ENCODE results near the gene TNFRSF19. TPM values are rescaled to one million over a fixed set of nuclear protein-coding genes. Genes with fewer than 3 reads are reported as not detected.

The TNFRSF19 gene
- total RNA-seq, 5 donors from 2014 or later (not counting 1 experiment from before 2014, with no cell fraction given) = 0.19 to 0.35 (median 0.24) TPM; not detected in 1

- no peaks in the 10 kb centered on the region for H3K36me3 ChIP-seq (ENCODE audit: control insufficient read depth in 2 of 2, extremely low read depth in 1 of 2, insufficient read depth in 1 of 2, low read length in 1 of 2)
- Mint-ChIP-seq H3K27me3 (no peaks in the 10 kb centered on the region), H3K9me3 (no peaks in the 10 kb centered on the region), H3K27ac (no peak overlapping the region), H3K36me3 (no peaks in the 10 kb centered on the region), H3K4me1 (no peaks in the 10 kb centered on the region), H3K4me3 (no peak overlapping the region)
- WGBS (ENCODE audit: insufficient coverage) = 92% methylated on average over 2 of the region's 6 CpGs
- H3K4me3 ChIP-seq (ENCODE audit: control insufficient read depth in 1 of 2, extremely low read depth in 1 of 2, low read length in 1 of 2) = no peak overlapping the region
- ATAC-seq (replicated peaks in 1 of 4) (no peak), DNase-seq (no peak)
- ChIA-PET CTCF (no interaction called here), POLR2A (no interaction called here)
- H3K9me3 ChIP-seq = no peaks in the 10 kb centered on the region
- H3K27me3 ChIP-seq (replicated peaks in 1 of 2; ENCODE audit: control insufficient read depth in 2 of 2, extremely low read depth in 1 of 2, insufficient read depth in 2 of 2, low read length in 1 of 2) = peaks cover 0 to 3% of the 10 kb centered on the region in 2 experiments
- no peaks in the 10 kb centered on the region for H3K4me1 ChIP-seq (ENCODE audit: control insufficient read depth in 1 of 2, extremely low read depth in 1 of 2, insufficient read depth in 2 of 2, low read length in 2 of 2)
- H3K27ac ChIP-seq (ENCODE audit: low read length) = no peak overlapping the region
Observed at GRCh38 chr13:23639674-23640073, 69.5 kb downstream of the TNFRSF19 start.

GRCh38 chr13:23642110-23642509 lies 71.9 kb downstream of the TNFRSF19 start:
- Mint-ChIP-seq H3K27me3 (no peaks in the 10 kb centered on the region), H3K4me3 (no peak overlapping the region), H3K27ac (no peak overlapping the region), H3K36me3 (no peaks in the 10 kb centered on the region), H3K4me1 (no peaks in the 10 kb centered on the region), H3K9me3 (no peaks in the 10 kb centered on the region)
- ChIA-PET CTCF (no interaction called here), POLR2A (no interaction called here)
- Histone ChIP-seq H3K27me3 (replicated peaks in 1 of 2; ENCODE audit: control insufficient read depth in 2 of 2, extremely low read depth in 1 of 2, insufficient read depth in 2 of 2, low read length in 1 of 2) (peaks cover 0 to 3% of the 10 kb centered on the region in 2 experiments), H3K4me1 (ENCODE audit: control insufficient read depth in 1 of 2, extremely low read depth in 1 of 2, insufficient read depth in 2 of 2, low read length in 2 of 2) (no peaks in the 10 kb centered on the region), H3K27ac (ENCODE audit: low read length) (no peak overlapping the region), H3K36me3 (ENCODE audit: control insufficient read depth in 2 of 2, extremely low read depth in 1 of 2, insufficient read depth in 1 of 2, low read length in 1 of 2) (no peaks in the 10 kb centered on the region), H3K4me3 (ENCODE audit: control insufficient read depth in 1 of 2, extremely low read depth in 1 of 2, low read length in 1 of 2) (no peak overlapping the region), H3K9me3 (no peaks in the 10 kb centered on the region)
- ATAC-seq (replicated peaks in 1 of 4) = no peak
- no peak for DNase-seq
- WGBS (ENCODE audit: insufficient coverage) = no CpG with 5 or more reads among the region's 4 CpGs

GRCh38 chr13:23643338-23644125 lies 73.3 kb downstream of the TNFRSF19 start:
- H3K9me3 ChIP-seq = no peaks in the 10 kb centered on the region
- WGBS (ENCODE audit: insufficient coverage) = 93% methylated on average over 3 of the region's 4 CpGs
- H3K4me3 Mint-ChIP-seq = no peak overlapping the region
- DNase-seq (no peak), ATAC-seq (replicated peaks in 1 of 4) (no peak)
- no peak overlapping the region for H3K27ac Mint-ChIP-seq
- ChIA-PET CTCF (no interaction called here), POLR2A (interaction anchor here in 1 of 2 donors (0.6 kb wide), 1 partner anchor 30 kb away, joined by 3 read pairs; no protein-coding TSS in a partner anchor)
- no peaks in the 10 kb centered on the region for H3K9me3 Mint-ChIP-seq
- H3K27me3 Mint-ChIP-seq = peaks cover 4 to 7% of the 10 kb centered on the region in 2 donors
- H3K4me3 ChIP-seq (ENCODE audit: control insufficient read depth in 1 of 2, extremely low read depth in 1 of 2, low read length in 1 of 2) = no peak overlapping the region
- H3K36me3 ChIP-seq (ENCODE audit: control insufficient read depth in 2 of 2, extremely low read depth in 1 of 2, insufficient read depth in 1 of 2, low read length in 1 of 2) = no peaks in the 10 kb centered on the region
- no peaks in the 10 kb centered on the region for H3K4me1 ChIP-seq (ENCODE audit: control insufficient read depth in 1 of 2, extremely low read depth in 1 of 2, insufficient read depth in 2 of 2, low read length in 2 of 2)
- H3K4me1 Mint-ChIP-seq = no peaks in the 10 kb centered on the region
- H3K36me3 Mint-ChIP-seq = no peaks in the 10 kb centered on the region
- H3K27ac ChIP-seq (ENCODE audit: low read length) = no peak overlapping the region
- no peaks in the 10 kb centered on the region for H3K27me3 ChIP-seq (replicated peaks in 1 of 2; ENCODE audit: control insufficient read depth in 2 of 2, extremely low read depth in 1 of 2, insufficient read depth in 2 of 2, low read length in 1 of 2)

- H3K4me1 ChIP-seq (ENCODE audit: control insufficient read depth in 1 of 2, extremely low read depth in 1 of 2, insufficient read depth in 2 of 2, low read length in 2 of 2) = no peaks in the 10 kb centered on the region
- H3K27me3 ChIP-seq (replicated peaks in 1 of 2; ENCODE audit: control insufficient read depth in 2 of 2, extremely low read depth in 1 of 2, insufficient read depth in 2 of 2, low read length in 1 of 2) = no peaks in the 10 kb centered on the region
- ChIA-PET CTCF (no interaction called here), POLR2A (no interaction called here)
- H3K27ac Mint-ChIP-seq = no peak overlapping the region
- DNase-seq = no peak
- no peak for ATAC-seq (replicated peaks in 1 of 4)
- H3K4me3 Mint-ChIP-seq = no peak overlapping the region
- H3K4me3 ChIP-seq (ENCODE audit: control insufficient read depth in 1 of 2, extremely low read depth in 1 of 2, low read length in 1 of 2) = no peak overlapping the region
- H3K9me3 Mint-ChIP-seq = no peaks in the 10 kb centered on the region
- no CpG with 5 or more reads among the region's 2 CpGs for WGBS (ENCODE audit: insufficient coverage)
- H3K27me3 Mint-ChIP-seq = peaks cover 9 to 12% of the 10 kb centered on the region in 2 donors
- H3K27ac ChIP-seq (ENCODE audit: low read length) = no peak overlapping the region
- H3K9me3 ChIP-seq = no peaks in the 10 kb centered on the region
- H3K36me3 ChIP-seq (ENCODE audit: control insufficient read depth in 2 of 2, extremely low read depth in 1 of 2, insufficient read depth in 1 of 2, low read length in 1 of 2) = no peaks in the 10 kb centered on the region
- no peaks in the 10 kb centered on the region for H3K36me3 Mint-ChIP-seq
- no peaks in the 10 kb centered on the region for H3K4me1 Mint-ChIP-seq
Observed at GRCh38 chr13:23644126-23644419, 73.9 kb downstream of the TNFRSF19 start.

GRCh38 chr13:23644527-23645138 lies 74.4 kb downstream of the TNFRSF19 start:
- 75% methylated on average over 4 of the region's 5 CpGs for WGBS (ENCODE audit: insufficient coverage)
- ATAC-seq (replicated peaks in 1 of 4) = no peak
- Histone ChIP-seq H3K36me3 (ENCODE audit: control insufficient read depth in 2 of 2, extremely low read depth in 1 of 2, insufficient read depth in 1 of 2, low read length in 1 of 2) (no peaks in the 10 kb centered on the region), H3K9me3 (no peaks in the 10 kb centered on the region), H3K27ac (ENCODE audit: low read length) (no peak overlapping the region), H3K27me3 (replicated peaks in 1 of 2; ENCODE audit: control insufficient read depth in 2 of 2, extremely low read depth in 1 of 2, insufficient read depth in 2 of 2, low read length in 1 of 2) (no peaks in the 10 kb centered on the region), H3K4me1 (ENCODE audit: control insufficient read depth in 1 of 2, extremely low read depth in 1 of 2, insufficient read depth in 2 of 2, low read length in 2 of 2) (no peaks in the 10 kb centered on the region), H3K4me3 (ENCODE audit: control insufficient read depth in 1 of 2, extremely low read depth in 1 of 2, low read length in 1 of 2) (no peak overlapping the region)
- Mint-ChIP-seq H3K27ac (no peak overlapping the region), H3K4me1 (no peaks in the 10 kb centered on the region), H3K27me3 (peaks cover 10 to 17% of the 10 kb centered on the region in 2 donors), H3K36me3 (no peaks in the 10 kb centered on the region), H3K4me3 (no peak overlapping the region), H3K9me3 (no peaks in the 10 kb centered on the region)
- ChIA-PET CTCF (no interaction called here), POLR2A (no interaction called here)
- no peak for DNase-seq

GRCh38 chr13:23645851-23646250 lies 75.6 kb downstream of the TNFRSF19 start:
- ATAC-seq (replicated peaks in 1 of 4) = no peak

More at GRCh38 chr13:23645851-23646250, 75.6 kb downstream of the TNFRSF19 start:
- Mint-ChIP-seq H3K4me1 (no peaks in the 10 kb centered on the region), H3K9me3 (no peaks in the 10 kb centered on the region), H3K36me3 (no peaks in the 10 kb centered on the region), H3K27ac (no peak overlapping the region), H3K27me3 (peaks cover 19 to 25% of the 10 kb centered on the region in 2 donors), H3K4me3 (no peak overlapping the region)
- Histone ChIP-seq H3K27ac (ENCODE audit: low read length) (no peak overlapping the region), H3K27me3 (replicated peaks in 1 of 2; ENCODE audit: control insufficient read depth in 2 of 2, extremely low read depth in 1 of 2, insufficient read depth in 2 of 2, low read length in 1 of 2) (no peaks in the 10 kb centered on the region), H3K9me3 (no peaks in the 10 kb centered on the region), H3K36me3 (ENCODE audit: control insufficient read depth in 2 of 2, extremely low read depth in 1 of 2, insufficient read depth in 1 of 2, low read length in 1 of 2) (no peaks in the 10 kb centered on the region), H3K4me3 (ENCODE audit: control insufficient read depth in 1 of 2, extremely low read depth in 1 of 2, low read length in 1 of 2) (no peak overlapping the region), H3K4me1 (ENCODE audit: control insufficient read depth in 1 of 2, extremely low read depth in 1 of 2, insufficient read depth in 2 of 2, low read length in 2 of 2) (no peaks in the 10 kb centered on the region)
- WGBS (ENCODE audit: insufficient coverage) = 100% methylated on average over 1 of the region's 5 CpGs
- DNase-seq = no peak
- CTCF ChIA-PET = interaction anchor here in 1 of 2 donors (0.7 kb wide), 1 partner anchor 75 kb away, joined by 3 read pairs; no protein-coding TSS in a partner anchor
- POLR2A ChIA-PET = no interaction called here
